GM10266 (cell line): ENCODE data around the gene VWA2.

Experiments used
- DNase-seq: peaks from one replicate; pipeline ENCODE4 v3.0.0; 2012; ENCODE audit errors: extremely low spot score
- CTCF ChIP-seq: IDR thresholded peaks from 2 replicates; pipeline ENCODE4 v1.5.1; 2012; ENCODE audit warnings: mild to moderate bottlenecking, low read depth; ENCODE audit not compliant: control insufficient read depth, insufficient read depth; ENCODE audit errors: missing control alignments

Gene VWA2, protein sequence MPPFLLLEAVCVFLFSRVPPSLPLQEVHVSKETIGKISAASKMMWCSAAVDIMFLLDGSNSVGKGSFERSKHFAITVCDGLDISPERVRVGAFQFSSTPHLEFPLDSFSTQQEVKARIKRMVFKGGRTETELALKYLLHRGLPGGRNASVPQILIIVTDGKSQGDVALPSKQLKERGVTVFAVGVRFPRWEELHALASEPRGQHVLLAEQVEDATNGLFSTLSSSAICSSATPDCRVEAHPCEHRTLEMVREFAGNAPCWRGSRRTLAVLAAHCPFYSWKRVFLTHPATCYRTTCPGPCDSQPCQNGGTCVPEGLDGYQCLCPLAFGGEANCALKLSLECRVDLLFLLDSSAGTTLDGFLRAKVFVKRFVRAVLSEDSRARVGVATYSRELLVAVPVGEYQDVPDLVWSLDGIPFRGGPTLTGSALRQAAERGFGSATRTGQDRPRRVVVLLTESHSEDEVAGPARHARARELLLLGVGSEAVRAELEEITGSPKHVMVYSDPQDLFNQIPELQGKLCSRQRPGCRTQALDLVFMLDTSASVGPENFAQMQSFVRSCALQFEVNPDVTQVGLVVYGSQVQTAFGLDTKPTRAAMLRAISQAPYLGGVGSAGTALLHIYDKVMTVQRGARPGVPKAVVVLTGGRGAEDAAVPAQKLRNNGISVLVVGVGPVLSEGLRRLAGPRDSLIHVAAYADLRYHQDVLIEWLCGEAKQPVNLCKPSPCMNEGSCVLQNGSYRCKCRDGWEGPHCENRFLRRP

DNA sequence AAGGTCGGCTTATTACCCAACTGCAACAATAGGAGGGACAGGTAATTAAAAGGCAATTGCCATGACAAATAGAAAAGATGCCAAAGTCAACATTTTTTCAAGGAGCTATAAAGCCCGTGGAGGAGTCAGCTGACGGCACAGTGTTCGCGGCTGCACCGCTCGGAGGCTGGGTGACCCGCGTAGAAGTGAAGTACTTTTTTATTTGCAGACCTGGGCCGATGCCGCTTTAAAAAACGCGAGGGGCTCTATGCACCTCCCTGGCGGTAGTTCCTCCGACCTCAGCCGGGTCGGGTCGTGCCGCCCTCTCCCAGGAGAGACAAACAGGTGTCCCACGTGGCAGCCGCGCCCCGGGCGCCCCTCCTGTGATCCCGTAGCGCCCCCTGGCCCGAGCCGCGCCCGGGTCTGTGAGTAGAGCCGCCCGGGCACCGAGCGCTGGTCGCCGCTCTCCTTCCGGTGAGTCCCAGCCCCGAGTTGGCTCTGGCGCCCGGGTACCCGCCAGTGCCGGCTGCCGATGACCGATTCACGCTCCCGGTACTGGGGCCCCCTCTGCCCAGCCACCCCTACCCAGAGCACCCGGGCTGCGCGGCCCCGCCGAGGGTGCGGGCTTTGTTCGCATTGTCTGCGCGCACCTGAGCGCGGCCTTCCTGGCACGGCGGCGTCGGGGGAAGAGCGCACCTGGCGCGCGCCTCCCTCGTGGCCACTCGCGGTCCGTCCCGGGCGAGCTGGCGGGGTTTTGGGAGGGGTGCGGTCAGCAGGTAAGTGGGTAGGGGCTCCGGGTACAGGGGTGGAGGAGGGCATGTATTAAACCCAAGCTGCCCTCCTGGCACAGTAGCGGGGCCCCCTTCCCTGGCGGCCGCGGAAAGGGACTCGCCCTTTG lies at the start of gene VWA2:
Gene VWA2 (plus strand): TSS at position 138 of the 877 bp plus-strand sequence. CDS start 9,460 bp downstream, outside the sequence.
- no peak for TF ChIP-seq CTCF
- DNase-seq: no peak

DNA sequence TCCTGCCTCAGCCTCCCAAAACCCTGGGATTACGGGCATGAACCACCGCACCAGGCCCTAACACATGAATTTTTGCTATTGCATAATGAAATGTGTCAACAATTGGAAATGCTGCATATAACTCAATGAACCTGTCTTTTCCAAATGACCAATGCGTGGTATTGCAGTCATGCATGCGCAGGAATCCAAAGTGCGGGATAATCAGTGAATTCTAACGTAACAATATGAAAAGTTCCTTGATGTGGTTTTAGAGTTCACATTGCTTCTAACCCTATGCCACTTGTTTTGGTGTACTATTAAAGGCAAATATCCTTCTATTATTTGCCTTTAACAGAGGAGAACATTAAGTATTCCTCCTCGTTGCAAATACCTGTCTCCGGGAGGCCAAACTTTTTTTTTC lies 49.4 kb upstream of the VWA2 start:
- DNase-seq: no peak
- no peak for TF ChIP-seq CTCF

GRCh38 chr10:114195079-114195478 lies 44.0 kb upstream of the VWA2 start:
- no peak for TF ChIP-seq CTCF
- DNase-seq: no peak

- no peak for DNase-seq
- TF ChIP-seq CTCF: no peak
These were observed 39.8 kb upstream of the VWA2 start for GRCh38 chr10:114199239-114199638.

DNA sequence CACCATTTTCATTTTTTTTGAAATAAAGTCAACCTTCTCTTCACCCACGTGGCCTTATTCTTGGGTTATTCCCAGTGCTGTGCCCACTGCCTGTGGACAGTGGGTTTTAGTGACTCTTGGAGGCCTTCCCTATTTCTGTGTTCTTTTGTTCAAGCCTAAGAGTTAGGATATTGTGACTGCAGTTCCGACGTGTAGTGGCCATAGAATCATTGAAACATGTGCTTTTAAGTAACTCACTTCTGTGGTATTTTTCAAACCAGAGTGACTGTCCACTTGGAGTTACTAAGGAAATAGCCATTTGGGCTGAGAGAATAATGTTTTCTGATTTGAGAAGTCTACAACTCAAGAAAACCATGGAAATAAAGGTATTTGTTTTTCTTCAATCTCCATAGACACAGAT lies 36.2 kb upstream of the VWA2 start:
- TF ChIP-seq CTCF: no peak
- no peak for DNase-seq

DNA sequence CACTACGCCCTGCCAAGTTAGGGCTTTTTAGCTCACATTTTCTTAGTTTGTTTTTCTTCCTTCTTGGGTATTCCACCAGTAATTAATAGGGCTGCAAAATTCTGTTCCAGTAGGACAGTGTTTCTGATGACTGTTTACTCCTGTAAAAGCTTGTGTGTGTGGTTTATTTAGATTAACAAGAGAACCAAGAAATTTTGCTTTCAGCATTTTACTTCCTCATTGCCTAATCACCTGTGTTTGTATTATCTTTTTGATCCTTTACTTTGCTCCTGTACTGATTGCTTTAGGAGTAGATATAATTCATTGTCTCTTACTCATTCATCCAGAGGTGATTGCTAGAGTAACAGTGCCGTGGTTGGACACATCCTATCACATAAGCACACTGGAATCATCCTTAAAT lies 32.2 kb upstream of the VWA2 start:
- DNase-seq: no peak
- TF ChIP-seq CTCF: no peak
